Measurements from ENCODE around the gene DOCK9. TPM values are rescaled to one million over a fixed set of nuclear protein-coding genes. Genes with fewer than 3 reads are reported as not detected.

DOCK9 gene
- total and polyA plus RNA-seq, 2 donors, result 63.5 to 84.4 TPM

- Histone ChIP-seq H3K4me1 (ENCODE audit: insufficient read depth) (no peaks in the 10 kb centered on the region), H3K36me3 (ENCODE audit: insufficient read depth) (peaks cover 4% of the 10 kb centered on the region), H3K27ac (ENCODE audit: low read depth) (no peak overlapping the region), H3K4me3 (ENCODE audit: low read depth, low read length) (no peak overlapping the region)
- WGBS, result 87% methylated on average over 3 of the region's 3 CpGs
- DNase-seq (ENCODE audit: extremely low spot score), result no peak
Measured at GRCh38 chr13:98868932-98869331, 108.9 kb downstream of the DOCK9 start.

GRCh38 chr13:98866882-98867281 lies 111.0 kb downstream of the DOCK9 start:
- no peak overlapping the region for H3K4me3 ChIP-seq (ENCODE audit: low read depth, low read length)
- H3K36me3 ChIP-seq (ENCODE audit: insufficient read depth), result peaks cover 6% of the 10 kb centered on the region
- WGBS, result 97% methylated on average over 1 of the region's 1 CpG
- H3K27ac ChIP-seq (ENCODE audit: low read depth), result no peak overlapping the region
- no peak for DNase-seq (ENCODE audit: extremely low spot score)
- H3K4me1 ChIP-seq (ENCODE audit: insufficient read depth), result no peaks in the 10 kb centered on the region

GRCh38 chr13:98860491-98860890 lies 117.4 kb downstream of the DOCK9 start:
- Histone ChIP-seq H3K4me3 (ENCODE audit: low read depth, low read length) (no peak overlapping the region), H3K27ac (ENCODE audit: low read depth) (no peak overlapping the region), H3K36me3 (ENCODE audit: insufficient read depth) (peaks cover 5% of the 10 kb centered on the region), H3K4me1 (ENCODE audit: insufficient read depth) (no peaks in the 10 kb centered on the region)
- no peak for DNase-seq (ENCODE audit: extremely low spot score)
- WGBS, result 56% methylated on average over 6 of the region's 6 CpGs

GRCh38 chr13:98858191-98858590 lies 119.7 kb downstream of the DOCK9 start:
- WGBS, result 83% methylated on average over 4 of the region's 4 CpGs
- H3K4me3 ChIP-seq (ENCODE audit: low read depth, low read length), result no peak overlapping the region
- DNase-seq (ENCODE audit: extremely low spot score), result no peak
- H3K27ac ChIP-seq (ENCODE audit: low read depth), result no peak overlapping the region
- H3K36me3 ChIP-seq (ENCODE audit: insufficient read depth), result peaks cover 4% of the 10 kb centered on the region
- H3K4me1 ChIP-seq (ENCODE audit: insufficient read depth), result no peaks in the 10 kb centered on the region

- WGBS, result 66% methylated on average over 5 of the region's 5 CpGs
- Histone ChIP-seq H3K27ac (ENCODE audit: low read depth) (no peak overlapping the region), H3K4me1 (ENCODE audit: insufficient read depth) (no peaks in the 10 kb centered on the region), H3K36me3 (ENCODE audit: insufficient read depth) (peaks cover 2% of the 10 kb centered on the region), H3K4me3 (ENCODE audit: low read depth, low read length) (no peak overlapping the region)
- no peak for DNase-seq (ENCODE audit: extremely low spot score)
Measured at GRCh38 chr13:98856983-98857382, 120.9 kb downstream of the DOCK9 start.

- H3K27ac ChIP-seq (ENCODE audit: low read depth), result no peak overlapping the region
- H3K36me3 ChIP-seq (ENCODE audit: insufficient read depth), result no peaks in the 10 kb centered on the region
- DNase-seq (ENCODE audit: extremely low spot score), result no peak
- H3K4me3 ChIP-seq (ENCODE audit: low read depth, low read length), result no peak overlapping the region
- no peaks in the 10 kb centered on the region for H3K4me1 ChIP-seq (ENCODE audit: insufficient read depth)
- WGBS, result 91% methylated on average over 6 of the region's 6 CpGs
Measured at GRCh38 chr13:98854448-98854847, 123.4 kb downstream of the DOCK9 start.

- H3K4me3 ChIP-seq (ENCODE audit: low read depth, low read length), result no peak overlapping the region
Measured at GRCh38 chr13:98853771-98854221, 124.1 kb downstream of the DOCK9 start.

GRCh38 chr13:98851276-98851675 lies 126.6 kb downstream of the DOCK9 start:
- 97% methylated on average over 6 of the region's 6 CpGs for WGBS
- H3K36me3 ChIP-seq (ENCODE audit: insufficient read depth), result no peaks in the 10 kb centered on the region
- H3K27ac ChIP-seq (ENCODE audit: low read depth), result no peak overlapping the region
- no peak overlapping the region for H3K4me3 ChIP-seq (ENCODE audit: low read depth, low read length)
- no peaks in the 10 kb centered on the region for H3K4me1 ChIP-seq (ENCODE audit: insufficient read depth)
- no peak for DNase-seq (ENCODE audit: extremely low spot score)

More at GRCh38 chr13:98853771-98854221, 124.1 kb downstream of the DOCK9 start:
- H3K27ac ChIP-seq (ENCODE audit: low read depth), result no peak overlapping the region
- DNase-seq (ENCODE audit: extremely low spot score), result no peak
- no peaks in the 10 kb centered on the region for H3K36me3 ChIP-seq (ENCODE audit: insufficient read depth)
- H3K4me1 ChIP-seq (ENCODE audit: insufficient read depth), result no peaks in the 10 kb centered on the region
- 80% methylated on average over 6 of the region's 6 CpGs for WGBS

- Histone ChIP-seq H3K27ac (ENCODE audit: low read depth) (no peak overlapping the region), H3K4me1 (ENCODE audit: insufficient read depth) (no peaks in the 10 kb centered on the region), H3K4me3 (ENCODE audit: low read depth, low read length) (no peak overlapping the region), H3K36me3 (ENCODE audit: insufficient read depth) (no peaks in the 10 kb centered on the region)
- no peak for DNase-seq (ENCODE audit: extremely low spot score)
- 89% methylated on average over 7 of the region's 7 CpGs for WGBS
Measured at GRCh38 chr13:98848746-98849145, 129.1 kb downstream of the DOCK9 start.

- no peak for DNase-seq (ENCODE audit: extremely low spot score)
- Histone ChIP-seq H3K36me3 (ENCODE audit: insufficient read depth) (no peaks in the 10 kb centered on the region), H3K27ac (ENCODE audit: low read depth) (no peak overlapping the region), H3K4me1 (ENCODE audit: insufficient read depth) (no peaks in the 10 kb centered on the region), H3K4me3 (ENCODE audit: low read depth, low read length) (no peak overlapping the region)
- 71% methylated on average over 5 of the region's 5 CpGs for WGBS
Measured at GRCh38 chr13:98847780-98848179, 130.1 kb downstream of the DOCK9 start.

- DNase-seq (ENCODE audit: extremely low spot score), result no peak
- H3K27ac ChIP-seq (ENCODE audit: low read depth), result no peak overlapping the region
Measured at GRCh38 chr13:98846986-98847385, 130.9 kb downstream of the DOCK9 start.

GRCh38 chr13:98846521-98846920 lies 131.3 kb downstream of the DOCK9 start:
- H3K4me3 ChIP-seq (ENCODE audit: low read depth, low read length), result no peak overlapping the region
- no peak overlapping the region for H3K27ac ChIP-seq (ENCODE audit: low read depth)
- H3K4me1 ChIP-seq (ENCODE audit: insufficient read depth), result no peaks in the 10 kb centered on the region
- no peak for DNase-seq (ENCODE audit: extremely low spot score)
- no peaks in the 10 kb centered on the region for H3K36me3 ChIP-seq (ENCODE audit: insufficient read depth)
- 81% methylated on average over 5 of the region's 5 CpGs for WGBS

More at GRCh38 chr13:98846986-98847385, 130.9 kb downstream of the DOCK9 start:
- no peaks in the 10 kb centered on the region for H3K36me3 ChIP-seq (ENCODE audit: insufficient read depth)
- no peaks in the 10 kb centered on the region for H3K4me1 ChIP-seq (ENCODE audit: insufficient read depth)
- WGBS, result 94% methylated on average over 4 of the region's 4 CpGs
- no peak overlapping the region for H3K4me3 ChIP-seq (ENCODE audit: low read depth, low read length)

- no peaks in the 10 kb centered on the region for H3K4me1 ChIP-seq (ENCODE audit: insufficient read depth)
- no peak overlapping the region for H3K4me3 ChIP-seq (ENCODE audit: low read depth, low read length)
- H3K27ac ChIP-seq (ENCODE audit: low read depth), result no peak overlapping the region
- no peak for DNase-seq (ENCODE audit: extremely low spot score)
- 83% methylated on average over 7 of the region's 7 CpGs for WGBS
- H3K36me3 ChIP-seq (ENCODE audit: insufficient read depth), result no peaks in the 10 kb centered on the region
Measured at GRCh38 chr13:98845742-98846141, 132.1 kb downstream of the DOCK9 start.

GRCh38 chr13:98844021-98844420 lies 133.8 kb downstream of the DOCK9 start:
- no peak for DNase-seq (ENCODE audit: extremely low spot score)
- Histone ChIP-seq H3K4me1 (ENCODE audit: insufficient read depth) (no peaks in the 10 kb centered on the region), H3K4me3 (ENCODE audit: low read depth, low read length) (no peak overlapping the region), H3K36me3 (ENCODE audit: insufficient read depth) (no peaks in the 10 kb centered on the region), H3K27ac (ENCODE audit: low read depth) (no peak overlapping the region)
- WGBS, result 87% methylated on average over 1 of the region's 1 CpG

- Histone ChIP-seq H3K4me3 (ENCODE audit: low read depth, low read length) (no peak overlapping the region), H3K4me1 (ENCODE audit: insufficient read depth) (no peaks in the 10 kb centered on the region), H3K27ac (ENCODE audit: low read depth) (no peak overlapping the region), H3K36me3 (ENCODE audit: insufficient read depth) (no peaks in the 10 kb centered on the region)
- DNase-seq (ENCODE audit: extremely low spot score), result no peak
- 50% methylated on average over 3 of the region's 3 CpGs for WGBS
Measured at GRCh38 chr13:98843482-98843877, 134.4 kb downstream of the DOCK9 start.

All from urinary bladder (tissue), 4 donors.